Astrocyte of the cerebellum (primary cell): ENCODE measurements around the gene DFFA.

Source experiments
- DNase-seq: peaks from one replicate; pipeline ENCODE4 v3.0.0-alpha.2; 2011; ENCODE audit warnings: low read depth
- H3K4me3 ChIP-seq: 2 replicates; pipeline ENCODE4 v1.5.1; 2011; ENCODE audit warnings: mild to moderate bottlenecking, low read depth, low read length, moderate library complexity
- in situ Hi-C: cut with HindIII; loops from 2 replicates; pipeline ENCODE4 v1.10.0; 2017; ENCODE audit warnings: low sequenced_read_pairs
- TF ChIP-seq, protein P1 (sequence below): IDR thresholded peaks from 2 replicates; pipeline ENCODE4 v1.5.1; 2012; ENCODE audit warnings: low read length, low read depth, moderate library complexity, mild to moderate bottlenecking; ENCODE audit errors: missing control alignments

DFFA gene

DNA sequence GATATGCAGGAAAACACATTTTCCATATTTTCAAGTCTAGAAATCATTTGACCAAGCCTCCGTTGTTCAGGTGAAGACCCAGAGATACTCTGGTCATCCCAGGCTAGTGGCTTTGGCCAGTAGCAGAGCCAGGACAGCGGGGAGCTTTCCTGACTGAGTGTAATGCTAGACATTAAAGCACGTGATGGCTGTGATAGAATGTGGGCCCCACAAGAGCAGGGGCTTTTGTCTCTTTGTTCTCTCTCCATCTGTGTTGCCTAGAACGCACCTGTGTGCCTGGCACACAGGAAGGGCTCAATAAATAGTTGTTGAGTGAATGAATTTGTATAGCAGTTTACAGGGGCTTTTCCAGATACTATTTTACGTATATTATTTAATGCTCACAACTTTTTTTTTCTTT lies 31.5 kb downstream of the DFFA start:
- TF ChIP-seq, protein P1, sequence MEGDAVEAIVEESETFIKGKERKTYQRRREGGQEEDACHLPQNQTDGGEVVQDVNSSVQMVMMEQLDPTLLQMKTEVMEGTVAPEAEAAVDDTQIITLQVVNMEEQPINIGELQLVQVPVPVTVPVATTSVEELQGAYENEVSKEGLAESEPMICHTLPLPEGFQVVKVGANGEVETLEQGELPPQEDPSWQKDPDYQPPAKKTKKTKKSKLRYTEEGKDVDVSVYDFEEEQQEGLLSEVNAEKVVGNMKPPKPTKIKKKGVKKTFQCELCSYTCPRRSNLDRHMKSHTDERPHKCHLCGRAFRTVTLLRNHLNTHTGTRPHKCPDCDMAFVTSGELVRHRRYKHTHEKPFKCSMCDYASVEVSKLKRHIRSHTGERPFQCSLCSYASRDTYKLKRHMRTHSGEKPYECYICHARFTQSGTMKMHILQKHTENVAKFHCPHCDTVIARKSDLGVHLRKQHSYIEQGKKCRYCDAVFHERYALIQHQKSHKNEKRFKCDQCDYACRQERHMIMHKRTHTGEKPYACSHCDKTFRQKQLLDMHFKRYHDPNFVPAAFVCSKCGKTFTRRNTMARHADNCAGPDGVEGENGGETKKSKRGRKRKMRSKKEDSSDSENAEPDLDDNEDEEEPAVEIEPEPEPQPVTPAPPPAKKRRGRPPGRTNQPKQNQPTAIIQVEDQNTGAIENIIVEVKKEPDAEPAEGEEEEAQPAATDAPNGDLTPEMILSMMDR: no peak
- in situ Hi-C loops: no loop called here
- no peak for DNase-seq
- no peak overlapping the region for H3K4me3 ChIP-seq

DNA sequence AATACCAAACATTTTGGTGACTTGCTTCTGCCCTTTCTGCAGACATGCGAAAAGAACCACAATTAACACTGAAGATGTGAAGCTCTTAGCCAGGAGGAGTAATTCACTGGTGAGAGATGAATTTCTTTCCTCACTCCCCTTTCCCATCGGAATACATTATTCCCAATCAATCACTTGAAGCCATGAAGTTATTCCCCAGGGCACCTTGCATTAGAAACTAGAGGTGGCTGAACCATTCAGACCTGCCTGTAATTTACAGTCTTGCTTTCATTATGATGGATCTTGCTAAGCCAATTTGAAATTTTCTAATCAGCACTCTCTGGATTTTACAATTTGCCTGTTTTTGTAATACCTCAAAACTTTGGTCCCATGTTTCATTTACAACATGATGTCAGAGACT lies 32.0 kb downstream of the DFFA start:
- no peak overlapping the region for H3K4me3 ChIP-seq
- TF ChIP-seq, protein P1: no peak
- DNase-seq: no peak
- in situ Hi-C loops: no loop called here

DNA sequence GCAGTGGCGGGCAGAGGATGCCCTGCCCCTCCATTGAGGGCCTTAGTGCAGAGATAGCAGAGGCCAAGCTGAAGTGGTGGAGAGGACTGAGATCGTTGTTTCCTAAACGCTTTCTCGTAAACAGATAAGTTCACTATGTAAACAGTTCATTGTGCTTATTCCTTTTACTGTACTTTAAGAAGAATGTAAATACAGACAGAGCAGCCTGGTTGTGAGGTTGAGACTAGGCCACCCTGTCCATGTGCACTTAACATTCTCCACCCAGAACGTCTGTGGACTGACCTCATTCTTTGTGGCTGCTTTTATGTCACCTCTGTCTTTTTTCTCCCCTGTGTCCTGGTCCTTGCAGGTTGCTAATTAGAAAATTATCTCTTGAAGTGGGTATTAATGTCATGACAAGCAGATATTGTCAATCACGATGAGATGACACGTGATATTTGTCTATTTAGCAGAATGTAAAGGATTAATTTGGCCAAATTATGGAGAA lies 33.6 kb downstream of the DFFA start:
- H3K4me3 ChIP-seq: no peak overlapping the region
- no peak for DNase-seq
- TF ChIP-seq, protein P1: no peak
- in situ Hi-C loops: no loop called here

DNA sequence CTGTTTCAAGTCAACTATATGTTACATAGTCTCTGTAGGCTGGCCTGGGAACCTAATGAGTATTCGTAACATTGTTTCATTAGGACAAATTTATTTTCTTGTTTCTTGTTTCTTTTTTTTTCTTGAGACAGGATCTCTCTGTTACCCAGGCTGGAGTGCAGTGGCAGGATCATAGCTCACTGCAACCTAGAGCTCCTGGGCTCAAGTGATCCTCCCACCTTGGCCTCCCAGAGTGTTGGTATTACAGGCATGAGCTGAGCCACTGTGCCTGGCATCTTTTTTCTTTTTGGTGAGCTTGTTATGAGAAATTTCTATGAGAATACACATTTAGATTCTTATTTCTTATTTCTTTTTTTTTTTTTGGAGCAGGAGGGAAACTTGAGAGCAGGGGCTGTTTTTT lies 35.3 kb downstream of the DFFA start:
- TF ChIP-seq, protein P1: no peak
- no peak for DNase-seq
- in situ Hi-C loops: no loop called here
- H3K4me3 ChIP-seq: no peak overlapping the region

DNA sequence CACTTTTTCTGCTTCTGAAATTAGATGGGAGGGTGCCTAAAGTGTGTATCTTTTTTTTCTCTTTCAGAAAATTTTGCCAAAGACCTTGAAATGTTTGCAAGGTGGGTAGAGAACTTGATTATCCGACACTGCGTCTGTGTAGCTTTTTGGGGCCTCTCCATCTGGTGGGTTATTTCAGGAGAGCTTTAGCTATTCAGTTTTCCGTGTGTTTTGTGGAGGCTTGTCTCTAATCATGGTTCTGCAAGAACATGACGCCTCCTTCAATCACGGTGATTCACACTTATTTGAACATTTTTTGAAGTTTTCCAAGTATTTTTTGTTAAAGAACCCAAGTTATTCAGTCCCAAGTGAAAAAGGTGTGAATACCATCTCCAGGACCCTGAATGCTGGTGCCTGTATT lies 37.7 kb downstream of the DFFA start:
- H3K4me3 ChIP-seq: no peak overlapping the region
- DNase-seq: no peak
- TF ChIP-seq, protein P1: no peak
- in situ Hi-C loops: no loop called here

DNA sequence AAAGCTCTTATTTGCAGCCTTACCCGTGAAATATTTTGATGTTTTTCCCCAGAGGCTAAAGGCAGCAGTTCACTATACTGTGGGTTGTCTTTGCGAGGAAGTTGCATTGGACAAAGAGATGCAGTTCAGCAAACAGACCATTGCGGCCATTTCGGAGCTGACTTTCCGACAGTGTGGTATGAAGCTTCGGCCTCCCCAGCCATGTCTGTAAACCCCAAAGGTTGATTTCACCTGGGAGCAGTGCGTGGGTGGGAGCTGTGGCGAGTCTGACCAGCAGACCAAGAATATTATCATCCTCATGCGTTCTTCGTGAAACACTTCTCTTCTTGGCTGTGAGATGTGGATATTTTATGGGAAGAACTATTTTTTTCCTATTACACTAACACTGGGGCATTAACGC lies 38.5 kb downstream of the DFFA start:
- in situ Hi-C loops: no loop called here
- TF ChIP-seq, protein P1: no peak
- H3K4me3 ChIP-seq: no peak overlapping the region
- DNase-seq: no peak
